ENCODE measurements around the gene MEI1. TPM values are rescaled to one million over a fixed set of nuclear protein-coding genes. Genes with fewer than 3 reads are reported as not detected.

The MEI1 gene
- total and polyA plus RNA-seq, 9 of the 15 experiments (the other 6 are each of a cell fraction or from before 2014, with no cell fraction given) = 0.08 to 0.68 (median 0.18) TPM; not detected in 2

DNA sequence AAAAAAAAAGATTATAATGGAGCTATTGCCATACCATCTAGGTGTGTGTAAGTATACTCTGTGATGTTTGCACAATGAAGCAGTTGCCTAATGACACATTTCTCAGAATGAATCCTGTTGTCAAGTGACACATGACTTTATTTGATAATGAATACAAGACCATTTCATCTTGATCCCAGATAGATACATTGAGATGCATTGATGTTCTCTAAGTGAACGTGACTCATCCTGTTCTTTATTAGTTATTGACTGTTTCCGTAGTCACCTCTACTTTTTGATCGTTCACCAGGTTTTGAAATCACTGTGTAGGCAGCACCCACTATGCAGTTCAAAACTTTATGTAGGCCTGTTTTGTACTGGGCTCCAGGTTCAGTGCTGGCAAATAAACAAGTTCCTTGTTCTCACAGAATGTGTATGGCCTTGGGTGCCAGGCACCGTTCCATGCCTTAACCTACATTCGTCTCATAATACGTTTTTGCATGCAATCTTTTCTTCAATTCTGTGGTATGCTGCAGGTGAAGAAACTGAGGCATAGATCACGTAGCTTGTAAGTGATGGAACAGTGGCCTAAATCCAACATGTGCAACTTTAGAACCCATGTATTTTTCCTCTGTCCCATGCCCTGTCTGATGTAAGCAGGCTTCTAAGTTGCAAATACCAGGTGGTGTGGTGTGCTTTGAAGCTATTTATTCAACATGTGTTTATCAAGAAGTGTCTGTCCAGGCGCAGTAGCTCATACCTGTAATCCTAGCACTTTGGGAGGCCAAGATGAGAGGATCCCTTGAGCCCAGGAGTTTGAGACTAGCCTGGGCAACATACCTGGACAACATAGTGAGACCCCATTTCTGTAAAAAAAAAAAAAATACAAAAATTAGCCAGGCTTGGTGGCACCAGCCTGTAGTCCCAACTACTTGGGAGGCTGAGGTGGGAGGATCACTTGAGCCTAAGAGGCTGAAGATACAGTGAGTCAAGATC, 144.0 kb downstream of the MEI1 start:
- peaks cover 18 to 72% of the 10 kb centered on the region in 2 experiments for H3K4me1 ChIP-seq (replicated peaks in 1 of 2; ENCODE audit: control insufficient read depth in 2 of 2, insufficient read depth in 2 of 2, low read length in 2 of 2)
- FAIRE-seq (no peak), DNase-seq (ENCODE audit: extremely low read depth in 1 of 4, low spot score in 3 of 4) (no peak), ATAC-seq (no peak)
- no peaks in the 10 kb centered on the region for H3K9me3 ChIP-seq (replicated peaks; ENCODE audit: control insufficient read depth, insufficient read depth, low read depth, low read length)
- peaks cover 70% of the 10 kb centered on the region for H4K20me1 ChIP-seq (replicated peaks; ENCODE audit: control insufficient read depth, insufficient read depth, low read length)
- H3K79me2 ChIP-seq (ENCODE audit: control insufficient read depth, insufficient read depth, low read length) = peaks cover 98% of the 10 kb centered on the region
- no peak overlapping the region for H2AFZ ChIP-seq (ENCODE audit: low read depth, low read length)
- H3K27ac ChIP-seq (ENCODE audit: extremely low read depth, low read depth, low read length) = no peak overlapping the region; the same call in 2 of the 3 replicates
- peaks cover 30% of the 10 kb centered on the region for H3K9me1 ChIP-seq (ENCODE audit: control insufficient read depth, insufficient read depth, low read length)
- H3K4me3 ChIP-seq = no peak overlapping the region
- 86% methylated on average over 8 of the region's 8 CpGs for WGBS (ENCODE audit: insufficient coverage, low coverage, missing lambda C conversion rate)
- in situ Hi-C loops (cut with MboI) = no loop called here
- no peak overlapping the region for H3K4me2 ChIP-seq (ENCODE audit: insufficient read depth, low read length)
- CTCF ChIA-PET (ENCODE audit: low intra/inter-chr PET ratio) = no interaction called here
- intact Hi-C loops (cut with micrococcal nuclease) = no loop called here
- no TSS peak for BruUV-seq (replicated peaks)
- no peaks in the 10 kb centered on the region for H3K27me3 ChIP-seq (ENCODE audit: control insufficient read depth in 2 of 2, insufficient read depth in 2 of 2, low read length in 2 of 2)
- H3K9ac ChIP-seq (ENCODE audit: insufficient read depth in 1 of 2, low read depth in 2 of 2, low read length in 2 of 2) = no peak overlapping the region
- H3K36me3 ChIP-seq (ENCODE audit: control insufficient read depth, insufficient read depth, low read length) = peaks cover 60% of the 10 kb centered on the region
- POLR2A ChIA-PET = interaction anchor here (0.5 to 5.1 kb wide), 5 partner anchors 10 to 464 kb away, joined by 3 to 34 read pairs (median 3); partner anchors contain the start of gene SREBF2
- TF ChIP-seq SRF (CRISPR knock-in tag; IDR thresholded peaks at IDR 0.05) = no peak
- TF ChIP-seq KLF16 (IDR thresholded peaks at IDR 0.05) = no peak
- no peak for TF ChIP-seq BDP1 (IDR thresholded peaks at IDR 0.05; ENCODE audit: insufficient read depth, insufficient read length)
- no peak for TF ChIP-seq CREBBP (IDR thresholded peaks at IDR 0.05; ENCODE audit: low read depth, low read length)
- TF ChIP-seq TAF1 (IDR thresholded peaks at IDR 0.05; ENCODE audit: control insufficient read depth, extremely low read depth, insufficient read depth, low read length, severe bottlenecking) = no peak
- TF ChIP-seq, protein P1, sequence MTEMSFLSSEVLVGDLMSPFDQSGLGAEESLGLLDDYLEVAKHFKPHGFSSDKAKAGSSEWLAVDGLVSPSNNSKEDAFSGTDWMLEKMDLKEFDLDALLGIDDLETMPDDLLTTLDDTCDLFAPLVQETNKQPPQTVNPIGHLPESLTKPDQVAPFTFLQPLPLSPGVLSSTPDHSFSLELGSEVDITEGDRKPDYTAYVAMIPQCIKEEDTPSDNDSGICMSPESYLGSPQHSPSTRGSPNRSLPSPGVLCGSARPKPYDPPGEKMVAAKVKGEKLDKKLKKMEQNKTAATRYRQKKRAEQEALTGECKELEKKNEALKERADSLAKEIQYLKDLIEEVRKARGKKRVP (CRISPR knock-in tag; IDR thresholded peaks at IDR 0.05) = no peak
- no peak for TF ChIP-seq SUPT5H (IDR thresholded peaks at IDR 0.05)
- peak; percentile 23; the same call in 1 of the 2 replicates for TF ChIP-seq CEBPG (CRISPR knock-in tag; IDR thresholded peaks at IDR 0.05)
- TF ChIP-seq CEBPG (tag; conservative IDR thresholded peaks at IDR 0.05 in 1 of 2, IDR thresholded peaks at IDR 0.05 in 1 of 2) = no peak
- TF ChIP-seq ZNF212 (CRISPR knock-in tag; IDR thresholded peaks at IDR 0.05) = no peak
- TF ChIP-seq ZNF165 (CRISPR knock-in tag; IDR thresholded peaks at IDR 0.05; ENCODE audit: borderline replicate concordance) = no peak
- no peak for TF ChIP-seq BCOR (IDR thresholded peaks at IDR 0.05)
- TF ChIP-seq CEBPB (tag; IDR thresholded peaks at IDR 0.05) = 0 out of 2 replicates have a peak, but pooled peaks have one; percentile 14
- no peak for TF ChIP-seq ZNF263 (CRISPR knock-in tag; IDR thresholded peaks at IDR 0.05; ENCODE audit: borderline replicate concordance)
- TF ChIP-seq ZNF121 (CRISPR knock-in tag; conservative IDR thresholded peaks at IDR 0.05) = peak; percentile 55
- no peak for TF ChIP-seq KDM5B (IDR thresholded peaks at IDR 0.05; ENCODE audit: insufficient replicate concordance, low read depth, low read length)
- no peak for TF ChIP-seq DNMT1 (IDR thresholded peaks at IDR 0.05)
- TF ChIP-seq NFE2 (IDR thresholded peaks at IDR 0.05; ENCODE audit: low read depth) = no peak
- TF ChIP-seq JUND (IDR thresholded peaks at IDR 0.05; ENCODE audit: borderline replicate concordance, low read depth, low read length) = no peak
- no peak for TF ChIP-seq JUND (tag; IDR thresholded peaks at IDR 0.05; ENCODE audit: borderline replicate concordance, low read depth, low read length)
- TF ChIP-seq, protein P2, sequence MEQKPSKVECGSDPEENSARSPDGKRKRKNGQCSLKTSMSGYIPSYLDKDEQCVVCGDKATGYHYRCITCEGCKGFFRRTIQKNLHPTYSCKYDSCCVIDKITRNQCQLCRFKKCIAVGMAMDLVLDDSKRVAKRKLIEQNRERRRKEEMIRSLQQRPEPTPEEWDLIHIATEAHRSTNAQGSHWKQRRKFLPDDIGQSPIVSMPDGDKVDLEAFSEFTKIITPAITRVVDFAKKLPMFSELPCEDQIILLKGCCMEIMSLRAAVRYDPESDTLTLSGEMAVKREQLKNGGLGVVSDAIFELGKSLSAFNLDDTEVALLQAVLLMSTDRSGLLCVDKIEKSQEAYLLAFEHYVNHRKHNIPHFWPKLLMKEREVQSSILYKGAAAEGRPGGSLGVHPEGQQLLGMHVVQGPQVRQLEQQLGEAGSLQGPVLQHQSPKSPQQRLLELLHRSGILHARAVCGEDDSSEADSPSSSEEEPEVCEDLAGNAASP (IDR thresholded peaks at IDR 0.05) = no peak
- TF ChIP-seq ZBTB1 (CRISPR knock-in tag; IDR thresholded peaks at IDR 0.05; ENCODE audit: borderline replicate concordance, low read depth) = no peak

Data from K562 (cell line).